NT2/D1 (cell line): ENCODE data around the gene POLN.

Experiments
- DNase-seq: peaks from one replicate; pipeline ENCODE4 v3.0.0-alpha.2; 2011; ENCODE audit warnings: low read depth, low spot score
- H3K27me3 ChIP-seq: 2 replicates; pipeline ENCODE4 v1.6.0; 2011; ENCODE audit warnings: mild to moderate bottlenecking; ENCODE audit not compliant: insufficient read length, insufficient read depth
- H3K36me3 ChIP-seq: 2 replicates; pipeline ENCODE4 v1.6.1; 2011; ENCODE audit warnings: mild to moderate bottlenecking, low read length, mixed read lengths; ENCODE audit not compliant: insufficient read depth, insufficient read length
- H3K4me1 ChIP-seq: 2 replicates; pipeline ENCODE4 v1.5.1; 2011; ENCODE audit not compliant: insufficient read depth, insufficient read length
- H3K4me3 ChIP-seq: 2 replicates; pipeline ENCODE4 v1.5.1; 2011; ENCODE audit warnings: low read depth; ENCODE audit not compliant: insufficient read length
- H3K9ac ChIP-seq: 2 replicates; pipeline ENCODE4 v1.6.0; 2011; ENCODE audit warnings: low read depth; ENCODE audit not compliant: insufficient read length
- H3K9me3 ChIP-seq: 2 replicates; pipeline ENCODE4 v1.5.1; 2011; ENCODE audit warnings: mild to moderate bottlenecking, low read length; ENCODE audit not compliant: insufficient read depth
- SUZ12 ChIP-seq: IDR thresholded peaks from 2 replicates; pipeline ENCODE4 v1.6.1; 2011; ENCODE audit not compliant: insufficient read length, insufficient read depth; ENCODE audit errors: extremely low read depth
- YY1 ChIP-seq: IDR thresholded peaks from 2 replicates; pipeline ENCODE4 v1.6.1; 2011; ENCODE audit not compliant: insufficient read length, insufficient read depth
- ZNF274 ChIP-seq: IDR thresholded peaks from 2 replicates; pipeline ENCODE4 v1.6.1; 2011; ENCODE audit warnings: mild to moderate bottlenecking, low read depth, low read length

POLN gene

DNA sequence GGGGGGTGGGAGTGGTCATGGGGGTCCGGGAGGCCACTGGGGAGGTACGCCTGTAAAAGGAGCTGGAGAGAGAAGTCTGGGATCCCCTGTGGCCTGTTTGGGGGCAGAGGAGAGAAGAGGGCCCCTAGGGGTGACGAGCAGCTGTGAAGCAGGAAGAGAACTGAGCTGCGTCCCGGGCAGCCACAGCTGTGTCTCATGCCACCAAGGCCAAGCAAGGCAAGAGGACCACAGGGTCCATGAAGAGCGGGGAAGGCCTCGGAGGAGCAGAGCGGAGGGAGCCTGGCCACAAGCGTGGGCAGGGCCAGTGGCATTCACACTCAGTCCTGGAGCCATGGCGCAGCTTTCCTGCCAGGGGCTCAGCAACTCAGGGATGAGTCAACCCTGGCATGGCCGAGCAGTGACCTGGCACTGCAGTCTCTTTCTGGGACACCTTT lies 196.4 kb downstream of the POLN start:
- H3K9me3 ChIP-seq, result peaks cover 7% of the 10 kb centered on the region; the same call in 1 of the 2 replicates
- H3K4me1 ChIP-seq, result peaks cover 3% of the 10 kb centered on the region
- H3K9ac ChIP-seq, result no peak overlapping the region
- H3K36me3 ChIP-seq, result peaks cover 14% of the 10 kb centered on the region
- peaks cover 24% of the 10 kb centered on the region for H3K27me3 ChIP-seq
- TF ChIP-seq SUZ12, result no peak
- TF ChIP-seq ZNF274, result no peak
- TF ChIP-seq YY1, result no peak
- DNase-seq, result no peak
- no peak overlapping the region for H3K4me3 ChIP-seq

DNA sequence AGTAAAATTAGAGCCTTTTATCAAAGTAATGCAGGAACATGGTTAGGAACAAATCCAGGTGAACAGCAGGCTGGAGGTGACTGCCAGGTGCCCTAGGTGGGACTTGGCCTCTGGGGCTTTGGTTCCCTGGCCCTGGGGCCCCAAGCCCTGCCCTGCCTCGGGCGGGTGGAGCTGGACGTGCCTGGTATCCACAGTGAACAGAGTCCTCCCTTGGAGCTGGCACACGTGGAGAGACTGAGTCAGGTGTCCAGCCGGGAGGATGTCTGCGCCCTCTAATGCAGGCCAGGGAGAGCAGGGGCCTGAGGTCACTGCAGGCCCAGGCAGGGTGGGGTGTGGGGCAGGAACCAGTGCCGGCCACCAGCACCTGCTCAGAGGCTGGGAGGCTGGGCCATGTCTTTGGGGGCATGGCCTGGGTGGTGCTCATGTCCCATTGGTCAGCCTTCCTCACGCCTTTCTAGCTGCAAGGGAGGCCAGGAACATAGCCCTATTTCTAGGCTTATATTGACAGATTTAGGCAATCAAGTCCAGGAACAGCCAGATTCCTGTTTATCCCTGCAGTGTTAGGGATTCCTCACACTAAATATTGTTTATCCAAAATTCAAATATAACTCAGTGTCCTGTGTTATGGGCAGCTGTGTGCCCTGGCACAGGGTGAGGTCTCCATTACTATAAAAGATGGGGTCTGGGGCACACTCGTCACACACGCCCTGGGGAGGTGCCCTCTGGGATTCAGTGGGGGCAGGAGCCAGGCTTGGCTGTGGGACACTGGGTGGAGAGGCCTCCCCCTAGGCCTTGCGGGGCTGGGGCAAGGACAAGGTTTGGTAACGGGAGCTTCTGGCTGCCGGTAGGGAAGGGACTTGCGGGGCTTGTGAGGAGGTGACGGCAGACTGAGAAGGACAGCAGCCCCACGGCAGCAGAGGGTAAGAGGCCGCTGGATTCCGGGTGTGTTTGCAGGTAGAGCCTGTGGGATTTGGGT lies 197.1 kb downstream of the POLN start:
- no peak for DNase-seq
- H3K27me3 ChIP-seq, result peaks cover 31% of the 10 kb centered on the region
- H3K9ac ChIP-seq, result no peak overlapping the region
- H3K36me3 ChIP-seq, result peaks cover 14% of the 10 kb centered on the region
- TF ChIP-seq YY1 (no peak), ZNF274 (no peak), SUZ12 (no peak)
- H3K4me3 ChIP-seq, result no peak overlapping the region
- H3K9me3 ChIP-seq, result peaks cover 7% of the 10 kb centered on the region; the same call in 1 of the 2 replicates
- peaks cover 3% of the 10 kb centered on the region for H3K4me1 ChIP-seq

DNA sequence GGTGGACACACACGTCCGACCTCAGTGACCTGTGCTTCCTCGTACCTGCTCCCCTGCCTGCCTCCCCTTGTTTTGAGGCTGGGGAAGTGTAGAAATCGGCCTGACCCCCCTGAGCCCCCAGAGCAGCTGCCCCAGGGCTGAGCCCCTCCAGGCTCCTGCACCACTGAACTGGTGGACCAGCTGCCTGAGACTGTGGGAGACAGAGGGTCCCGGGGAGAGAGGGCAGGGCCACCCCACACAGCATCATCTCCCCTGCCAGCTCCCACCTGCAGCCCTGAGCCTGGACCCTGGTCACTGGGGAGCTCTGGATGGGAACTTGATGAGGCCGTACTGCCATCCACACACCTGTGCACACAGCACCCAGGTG lies 197.8 kb downstream of the POLN start:
- no peak overlapping the region for H3K9ac ChIP-seq
- H3K9me3 ChIP-seq, result peaks cover 7% of the 10 kb centered on the region; the same call in 1 of the 2 replicates
- peaks cover 3% of the 10 kb centered on the region for H3K4me1 ChIP-seq
- no peak for DNase-seq
- TF ChIP-seq ZNF274, result no peak
- no peak for TF ChIP-seq YY1
- TF ChIP-seq SUZ12, result no peak
- peaks cover 38% of the 10 kb centered on the region for H3K27me3 ChIP-seq
- H3K36me3 ChIP-seq, result peaks cover 14% of the 10 kb centered on the region
- H3K4me3 ChIP-seq, result no peak overlapping the region

DNA sequence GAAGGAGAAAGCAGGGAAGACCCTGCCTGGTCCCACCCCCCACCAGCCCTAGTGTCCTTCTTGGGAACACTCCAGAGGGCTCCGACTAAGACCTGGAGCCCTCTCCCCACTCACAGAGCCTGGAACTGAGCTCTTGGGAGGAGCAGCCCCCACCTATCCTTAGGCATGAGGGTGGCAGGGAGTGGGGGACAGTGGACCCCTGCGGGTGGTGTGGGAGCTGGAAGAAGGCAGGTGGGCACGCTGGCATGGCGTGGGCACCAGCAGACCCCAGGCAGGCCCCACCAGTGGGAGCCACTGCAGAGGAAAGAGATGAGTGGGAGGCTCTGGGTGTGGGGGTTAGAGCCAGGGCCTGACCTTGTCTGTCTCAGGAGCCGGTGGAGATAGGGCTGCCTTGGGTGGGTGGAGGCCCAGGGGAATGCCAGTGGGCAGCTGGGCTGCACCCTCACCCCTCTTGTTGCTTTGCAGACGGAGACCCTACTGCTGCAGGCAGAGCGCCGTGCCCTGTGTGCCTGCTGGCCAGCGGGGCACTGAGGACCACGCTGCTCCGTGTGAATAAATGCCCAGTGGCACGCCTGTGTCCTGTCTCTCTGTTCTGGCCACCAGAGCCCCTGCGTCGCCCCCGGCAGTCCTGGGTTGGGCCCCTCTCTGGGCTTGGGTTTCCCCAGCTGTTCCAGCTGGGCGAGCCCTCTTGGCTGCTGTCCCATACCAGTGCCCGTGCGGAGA lies 198.4 kb downstream of the POLN start:
- H3K36me3 ChIP-seq, result peaks cover 14% of the 10 kb centered on the region
- H3K27me3 ChIP-seq, result peaks cover 44% of the 10 kb centered on the region
- H3K4me3 ChIP-seq, result no peak overlapping the region
- peaks cover 3% of the 10 kb centered on the region for H3K4me1 ChIP-seq
- TF ChIP-seq ZNF274 (no peak), SUZ12 (no peak), YY1 (no peak)
- H3K9ac ChIP-seq, result no peak overlapping the region
- no peak for DNase-seq
- H3K9me3 ChIP-seq, result peaks cover 7% of the 10 kb centered on the region; the same call in 1 of the 2 replicates

DNA sequence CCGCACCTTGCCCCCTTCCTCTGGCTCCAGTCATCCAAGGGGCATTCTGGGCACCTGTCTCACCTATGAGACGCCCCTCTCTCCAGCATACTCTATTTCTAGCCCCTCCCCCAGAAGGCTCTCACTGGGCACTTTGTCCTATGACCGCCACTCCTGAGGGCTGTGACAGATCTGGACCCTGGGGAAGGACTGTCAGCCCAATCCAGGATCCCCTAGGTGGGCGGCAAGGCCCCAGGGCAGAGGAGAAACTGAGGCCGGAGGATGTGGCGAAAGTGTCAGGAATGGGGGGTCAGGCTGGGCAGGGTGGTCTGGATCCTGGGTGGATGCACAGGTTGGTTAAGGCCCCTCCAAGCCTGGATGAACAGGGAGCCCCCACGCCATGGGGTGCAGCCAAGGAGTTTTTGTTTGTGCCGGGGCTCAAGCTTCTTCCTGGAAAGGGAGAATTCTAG lies 198.9 kb downstream of the POLN start:
- H3K36me3 ChIP-seq, result peaks cover 14% of the 10 kb centered on the region
- H3K9ac ChIP-seq, result no peak overlapping the region
- H3K9me3 ChIP-seq, result peaks cover 7% of the 10 kb centered on the region; the same call in 1 of the 2 replicates
- peaks cover 46% of the 10 kb centered on the region for H3K27me3 ChIP-seq
- no peak overlapping the region for H3K4me3 ChIP-seq
- DNase-seq, result no peak
- no peak for TF ChIP-seq ZNF274
- no peak for TF ChIP-seq SUZ12
- TF ChIP-seq YY1, result no peak
- peaks cover 3% of the 10 kb centered on the region for H3K4me1 ChIP-seq

DNA sequence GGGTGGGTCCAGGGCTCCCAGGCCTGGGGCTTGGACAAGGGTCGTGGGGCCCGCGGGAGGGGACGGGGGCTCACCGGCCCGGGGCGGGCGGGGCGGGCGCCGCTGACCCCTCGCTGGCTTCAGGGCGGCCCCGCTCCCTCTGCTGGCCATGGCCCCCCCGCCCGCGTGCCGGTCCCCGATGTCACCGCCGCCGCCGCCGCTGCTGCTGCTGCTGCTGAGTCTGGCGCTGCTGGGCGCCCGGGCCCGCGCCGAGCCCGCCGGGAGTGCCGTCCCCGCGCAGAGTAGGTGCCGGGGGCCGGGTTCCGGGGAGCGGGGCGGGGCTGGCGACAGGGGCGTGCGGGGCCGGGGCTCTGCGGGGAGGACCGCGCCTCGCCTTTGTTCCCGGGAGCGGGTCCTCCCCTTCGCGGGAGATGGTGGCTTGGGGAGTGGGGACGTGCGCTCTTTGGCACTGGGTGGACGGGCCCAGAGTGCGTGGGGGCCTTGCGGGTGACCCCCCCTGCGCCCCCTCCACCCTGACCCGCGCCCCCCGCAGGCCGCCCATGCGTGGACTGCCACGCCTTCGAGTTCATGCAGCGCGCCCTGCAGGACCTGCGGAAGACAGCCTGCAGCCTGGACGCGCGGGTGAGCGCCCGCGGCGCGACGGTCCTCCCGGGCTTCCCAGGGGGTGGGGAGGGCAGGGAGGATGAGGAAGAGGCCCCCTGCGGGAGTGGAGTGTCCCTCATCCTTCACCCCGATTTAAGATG lies 199.5 kb downstream of the POLN start:
- Histone ChIP-seq H3K4me1 (peaks cover 3% of the 10 kb centered on the region), H3K36me3 (peaks cover 14% of the 10 kb centered on the region), H3K9ac (peak overlapping the region; percentile 84), H3K9me3 (peaks cover 7% of the 10 kb centered on the region; the same call in 1 of the 2 replicates), H3K27me3 (peaks cover 46% of the 10 kb centered on the region), H3K4me3 (peak overlapping the region; percentile 60)
- no peak for DNase-seq
- TF ChIP-seq ZNF274, result no peak
- TF ChIP-seq SUZ12, result no peak
- no peak for TF ChIP-seq YY1
